Activated T-cell treated with anti-CD3 and anti-CD28 coated beads, Interleukin-2, amount 50 U/mL, for 48 hours (primary cell): Measurements from ENCODE around the gene SEC22C.

Source experiments
- DNase-seq, 2 experiments: peaks; one replicate each; pipeline ENCODE4 v3.0.0-alpha.2; 2020

SEC22C gene

GRCh38 chr3:42533161-42533897 is 48.4 kb downstream of the SEC22C start:
- no peak for DNase-seq

GRCh38 chr3:42532229-42532628 is 49.5 kb downstream of the SEC22C start:
- DNase-seq: no peak

- no peak for DNase-seq
Measured at GRCh38 chr3:42531470-42531869, 50.3 kb downstream of the SEC22C start.

GRCh38 chr3:42530073-42530472 is 51.7 kb downstream of the SEC22C start:
- no peak for DNase-seq

- DNase-seq: no peak
Measured at GRCh38 chr3:42529468-42529867, 52.3 kb downstream of the SEC22C start.

GRCh38 chr3:42527368-42527917 is 54.3 kb downstream of the SEC22C start:
- no peak for DNase-seq

- peak; percentile 68 to 74 for DNase-seq
Measured at GRCh38 chr3:42526616-42527367, 55.0 kb downstream of the SEC22C start.

- no peak for DNase-seq
Measured at GRCh38 chr3:42525736-42526345, 55.9 kb downstream of the SEC22C start.

- DNase-seq: no peak
Measured at GRCh38 chr3:42525212-42525611, 56.6 kb downstream of the SEC22C start.

- DNase-seq: no peak
Measured at GRCh38 chr3:42524751-42525150, 57.0 kb downstream of the SEC22C start.

- no peak for DNase-seq
Measured at GRCh38 chr3:42520906-42521305, 60.9 kb downstream of the SEC22C start.

GRCh38 chr3:42520336-42520735 is 61.4 kb downstream of the SEC22C start:
- no peak for DNase-seq

- DNase-seq: peak in 1 of 2 experiments; percentile 27
Measured at GRCh38 chr3:42519568-42519962, 62.2 kb downstream of the SEC22C start.

GRCh38 chr3:42518800-42519567 is 62.8 kb downstream of the SEC22C start:
- peak in 1 of 2 experiments; percentile 41 for DNase-seq

GRCh38 chr3:42517117-42517516 is 64.7 kb downstream of the SEC22C start:
- no peak for DNase-seq

GRCh38 chr3:42516443-42516842 is 65.3 kb downstream of the SEC22C start:
- no peak for DNase-seq

GRCh38 chr3:42515976-42516375 is 65.8 kb downstream of the SEC22C start:
- DNase-seq: no peak

GRCh38 chr3:42515391-42515916 is 66.3 kb downstream of the SEC22C start:
- no peak for DNase-seq

- DNase-seq: no peak
Measured at GRCh38 chr3:42514876-42515275, 66.9 kb downstream of the SEC22C start.

- no peak for DNase-seq
Measured at GRCh38 chr3:42513521-42513920, 68.2 kb downstream of the SEC22C start.

GRCh38 chr3:42513121-42513520 is 68.6 kb downstream of the SEC22C start:
- no peak for DNase-seq

GRCh38 chr3:42511736-42512135 is 70.0 kb downstream of the SEC22C start:
- no peak for DNase-seq

- no peak for DNase-seq
Measured at GRCh38 chr3:42511201-42511600, 70.6 kb downstream of the SEC22C start.
